Right renal cortex interstitium (tissue), 3 donors: ENCODE measurements around the gene APOC1. TPM values are rescaled to one million over a fixed set of nuclear protein-coding genes. Genes with fewer than 3 reads are reported as not detected.
A peak's percentile ranks its signal among the peaks of the same experiment; 100 is the strongest.
"Not testable (repeated sequence)": the region's sequence is repeated elsewhere in the genome, so short reads cannot be mapped to it uniquely, and the experiment has no call there.

ENCODE experiments used
- DNase-seq, 3 donors: peaks; one replicate each; pipeline ENCODE4 v3.0.0-alpha.2; 2013; ENCODE audit warnings: low read depth in 3 of 3, low spot score in 2 of 3
- polyA plus RNA-seq, 3 donors: library from polyadenylated mRNA; unstranded; fragments of 120-200 nt; gene quantifications; one replicate each; pipeline ENCODE4 v1.2.1, GENCODE V29; 2013; ENCODE audit not compliant: insufficient read length in 3 of 3

Gene APOC1
- polyA plus RNA-seq, 3 donors: 7.5 to 10.9 (median 9.1) TPM

- DNase-seq: not testable (repeated sequence)
These were observed 26.1 kb upstream of the APOC1 start for GRCh38 chr19:44888335-44888734.

- DNase-seq: no peak
These were observed 24.5 kb upstream of the APOC1 start for GRCh38 chr19:44889830-44890365.

- peak; percentile 96 to 100 (median 99) for DNase-seq
These were observed 23.9 kb upstream of the APOC1 start for GRCh38 chr19:44890366-44891015.

GRCh38 chr19:44891016-44891882, 23.2 kb upstream of the APOC1 start, which contains the start of gene TOMM40:
Gene TOMM40, plus strand, starts transcription at chr19:44891254. Its CDS starts 162 bp downstream, at chr19:44891416.
- peak in 1 of 3 donors; percentile 99 for DNase-seq

- DNase-seq: no peak
These were observed 21.5 kb upstream of the APOC1 start for GRCh38 chr19:44892932-44893331.

- DNase-seq: no peak
These were observed 20.9 kb upstream of the APOC1 start for GRCh38 chr19:44893332-44894051.

- DNase-seq: no peak
These were observed 20.4 kb upstream of the APOC1 start for GRCh38 chr19:44894052-44894400.

- no peak for DNase-seq
These were observed 19.5 kb upstream of the APOC1 start for GRCh38 chr19:44894946-44895345.

GRCh38 chr19:44897835-44898234, 16.6 kb upstream of the APOC1 start:
- DNase-seq: no peak

- DNase-seq: no peak
These were observed 13.8 kb upstream of the APOC1 start for GRCh38 chr19:44900328-44901244.

- DNase-seq: no peak
These were observed 11.2 kb upstream of the APOC1 start for GRCh38 chr19:44903216-44903601.

- no peak for DNase-seq
These were observed 10.6 kb upstream of the APOC1 start for GRCh38 chr19:44903602-44904425.

- DNase-seq: no peak
These were observed 9.9 kb upstream of the APOC1 start for GRCh38 chr19:44904426-44904994.

GRCh38 chr19:44905437-44906160, 8.8 kb upstream of the APOC1 start, which contains the start of gene APOE:
Gene APOE, plus strand, starts transcription at chr19:44905796. Its CDS starts 829 bp downstream, at chr19:44906625.
- no peak for DNase-seq

- no peak for DNase-seq
These were observed 6.8 kb upstream of the APOC1 start for GRCh38 chr19:44907613-44908012.

GRCh38 chr19:44908074-44908835, 6.2 kb upstream of the APOC1 start:
- no peak for DNase-seq

- no peak for DNase-seq
These were observed 5.6 kb upstream of the APOC1 start for GRCh38 chr19:44908836-44909261.
